Measurements from ENCODE around the gene ZNF366.
"Not testable (repeated sequence)": the region's sequence is repeated elsewhere in the genome, so short reads cannot be mapped to it uniquely, and the experiment has no call there.

ZNF366 gene

DNA sequence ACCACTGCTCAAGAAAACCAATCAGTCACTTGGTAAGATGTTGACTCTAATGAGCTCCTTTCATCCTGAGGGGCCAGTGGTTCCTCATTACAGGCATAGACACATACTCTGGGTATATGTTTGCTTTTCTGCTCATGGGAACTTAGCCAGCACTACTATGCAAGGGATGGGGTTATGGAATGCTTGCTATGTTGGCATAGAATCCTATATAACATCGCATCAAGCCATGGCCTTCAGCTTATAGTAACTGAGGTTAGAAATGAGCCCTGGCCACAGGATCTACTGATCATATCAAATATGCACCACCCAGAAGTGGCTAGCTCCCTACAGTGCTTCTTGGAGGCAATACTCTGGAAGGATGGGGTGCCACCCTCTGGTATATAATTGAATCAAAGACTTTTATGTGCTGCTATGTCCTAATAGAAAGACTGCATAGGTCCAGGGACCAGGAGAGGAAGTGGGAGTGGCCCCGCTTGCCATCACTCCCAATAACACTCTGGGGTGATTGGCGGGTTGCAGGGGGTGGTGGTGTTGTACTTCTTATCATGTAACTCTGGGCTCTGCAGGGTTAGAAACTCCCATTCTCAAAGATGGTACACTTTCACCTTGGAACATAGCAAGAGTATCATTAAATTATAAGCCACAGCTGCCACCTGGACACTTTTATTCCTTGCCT is 70.3 kb downstream of the ZNF366 start:
- no peak for DNase-seq

DNA sequence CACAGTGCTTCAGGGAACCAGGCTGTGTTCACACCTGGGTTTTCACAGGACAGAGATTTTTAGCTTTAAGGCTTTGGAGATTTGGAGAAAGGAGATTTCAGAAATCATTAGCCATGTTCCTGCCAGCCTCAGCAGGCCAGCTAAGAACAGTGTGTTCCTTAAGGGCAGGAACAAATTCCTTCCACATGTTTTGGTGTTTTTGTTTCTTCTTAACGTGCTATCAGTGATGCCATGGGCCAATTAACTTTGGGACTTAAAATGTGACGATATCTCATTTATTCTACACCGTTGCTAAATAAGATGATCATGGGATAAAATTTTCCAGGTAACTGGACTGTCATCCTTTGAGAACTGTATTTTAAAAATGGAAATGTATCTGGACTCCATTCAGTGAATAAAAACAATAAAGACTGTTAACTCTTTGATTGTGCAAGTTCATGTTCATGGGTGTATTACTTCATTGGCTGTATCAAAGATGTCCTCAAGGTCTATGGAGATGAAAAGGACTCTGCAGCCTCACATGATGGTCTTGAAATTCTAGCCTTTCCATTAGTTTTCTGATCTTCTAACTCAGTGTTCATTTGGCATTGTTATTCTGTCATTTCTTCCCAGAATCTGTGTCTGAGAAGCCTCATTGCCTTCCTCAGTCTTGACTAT is 72.3 kb downstream of the ZNF366 start:
- no peak for DNase-seq

DNA sequence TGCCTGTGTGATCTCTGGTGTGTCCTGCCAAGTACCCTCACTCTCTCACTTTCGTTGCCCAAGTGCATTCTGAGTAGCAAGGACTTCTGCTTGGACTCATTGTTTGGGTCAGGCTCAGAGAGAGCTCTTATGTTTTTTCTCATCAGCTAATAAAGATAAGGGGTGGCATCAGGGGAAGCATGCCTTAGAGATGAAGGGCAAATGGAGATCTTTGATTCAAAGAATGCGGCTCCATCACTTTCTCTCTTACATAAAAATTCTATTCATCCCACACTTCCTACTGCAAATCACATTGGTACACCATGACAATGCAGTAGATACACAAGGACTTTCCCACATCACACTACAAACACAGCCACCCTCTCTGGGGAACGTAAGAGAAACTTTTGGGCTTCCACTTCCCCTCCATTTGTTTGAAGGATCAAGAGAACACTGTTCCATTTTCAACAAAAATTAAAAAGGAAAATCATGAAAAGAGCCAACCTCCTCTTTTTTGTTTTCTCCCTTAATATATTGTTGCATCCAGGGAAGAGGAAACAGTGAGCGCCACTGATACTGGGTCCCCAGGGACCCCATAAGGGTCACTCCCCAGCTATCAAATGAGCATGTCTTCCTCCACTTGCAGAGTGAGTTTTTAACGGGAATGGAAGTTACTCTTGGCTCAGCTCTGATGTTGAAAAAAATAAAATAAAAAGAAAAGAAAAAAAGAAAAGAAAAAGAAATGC is 73.0 kb downstream of the ZNF366 start:
- DNase-seq = no peak

DNA sequence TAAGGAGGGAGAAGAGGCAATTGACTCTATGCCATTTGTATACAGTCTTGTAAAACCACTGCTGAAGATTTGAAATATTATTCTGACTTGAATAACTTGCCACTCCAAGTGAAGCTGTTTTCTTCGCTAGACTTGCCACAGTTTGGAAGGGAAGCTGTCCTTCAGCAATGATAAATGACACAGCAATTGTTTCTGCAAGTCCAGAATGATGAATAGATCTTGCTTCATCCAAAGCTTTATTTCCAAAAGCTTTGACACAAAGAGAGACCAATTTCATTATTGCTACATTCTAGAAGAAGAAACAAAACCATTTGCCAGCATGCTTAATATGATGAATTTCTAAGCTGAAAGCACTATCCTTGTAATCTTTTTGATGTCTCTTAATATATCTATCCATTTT is 73.7 kb downstream of the ZNF366 start:
- no peak for DNase-seq

DNA sequence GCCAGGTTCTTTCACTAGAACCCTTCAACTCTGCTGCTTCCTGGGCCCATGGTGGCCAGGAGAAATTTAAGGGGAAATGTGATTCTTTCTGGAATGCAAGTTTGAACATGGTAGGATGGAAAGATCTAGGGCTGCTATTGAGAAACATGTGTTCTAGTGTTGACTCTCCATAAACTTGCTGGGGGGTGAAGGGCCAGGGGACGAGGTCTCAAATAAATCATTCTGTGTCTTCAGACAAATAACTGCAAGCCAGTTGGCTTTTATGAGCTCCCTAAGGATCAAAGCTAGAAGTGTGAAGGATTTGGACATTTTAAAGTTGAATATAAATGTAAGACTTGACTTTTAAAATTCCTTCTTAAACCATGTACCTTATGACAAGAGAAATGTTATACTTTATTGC is 78.5 kb downstream of the ZNF366 start:
- DNase-seq = no peak

DNA sequence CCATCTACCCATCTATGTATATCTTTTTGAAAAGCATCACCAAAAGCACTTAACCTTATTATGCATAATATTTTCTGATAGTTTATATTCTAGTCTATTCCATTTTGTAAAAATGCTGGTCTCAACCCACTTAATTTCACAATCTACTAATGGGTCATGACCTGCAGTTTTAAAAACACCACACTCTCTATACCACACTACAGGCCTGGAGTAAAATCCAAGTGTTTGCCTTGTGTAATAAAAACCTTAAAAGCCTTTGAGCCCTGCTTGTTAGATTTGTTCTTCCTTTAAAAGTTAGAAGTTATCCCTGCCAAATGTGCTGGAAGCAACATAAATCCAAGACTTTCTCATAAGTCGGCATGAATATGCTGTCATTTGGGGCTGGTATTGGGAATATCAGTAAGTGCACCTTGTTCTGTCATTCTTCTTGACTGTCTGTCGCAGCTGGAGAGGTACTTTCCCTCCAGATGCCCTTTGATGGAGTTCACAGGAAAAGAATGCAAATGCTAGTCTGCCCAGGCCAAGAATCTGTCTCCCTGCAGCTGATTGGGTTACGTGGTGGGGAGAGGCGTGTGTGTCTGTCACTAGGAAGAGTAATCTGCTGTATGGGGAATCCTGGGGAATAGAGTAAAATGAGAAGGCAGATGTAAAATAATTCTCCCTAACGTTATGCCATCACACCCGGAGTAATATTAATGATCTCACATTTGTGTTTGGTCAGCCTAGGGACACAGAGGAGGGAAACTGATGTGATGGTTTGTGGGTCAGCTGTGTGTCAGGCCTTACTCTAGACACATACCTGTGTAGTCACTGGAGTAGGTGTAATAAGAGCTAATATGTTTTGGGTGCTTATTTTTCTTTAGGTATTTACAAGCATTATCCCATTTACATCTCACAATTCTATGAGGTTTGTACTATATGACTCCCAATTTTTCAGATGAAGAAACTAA is 79.4 kb downstream of the ZNF366 start:
- no peak for DNase-seq

DNA sequence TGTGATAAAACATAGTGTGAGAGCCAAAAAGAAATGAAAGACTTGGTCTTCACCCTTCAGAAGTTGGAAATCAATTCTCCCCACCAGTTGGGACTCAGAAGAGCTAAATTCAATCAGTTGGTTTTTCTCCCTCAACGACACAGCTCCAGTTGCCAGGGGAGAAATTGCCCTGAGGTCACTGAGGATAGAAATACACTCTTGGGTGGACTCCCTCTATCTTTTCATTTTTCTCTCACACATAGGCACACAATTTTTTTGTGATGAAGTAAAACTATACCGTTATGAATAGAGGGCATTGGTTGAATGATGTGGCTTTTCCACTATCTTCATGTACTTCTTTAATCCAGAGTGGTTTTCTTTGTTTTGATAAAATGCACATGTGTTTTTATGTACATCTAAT is 80.2 kb downstream of the ZNF366 start:
- no peak for DNase-seq

DNA sequence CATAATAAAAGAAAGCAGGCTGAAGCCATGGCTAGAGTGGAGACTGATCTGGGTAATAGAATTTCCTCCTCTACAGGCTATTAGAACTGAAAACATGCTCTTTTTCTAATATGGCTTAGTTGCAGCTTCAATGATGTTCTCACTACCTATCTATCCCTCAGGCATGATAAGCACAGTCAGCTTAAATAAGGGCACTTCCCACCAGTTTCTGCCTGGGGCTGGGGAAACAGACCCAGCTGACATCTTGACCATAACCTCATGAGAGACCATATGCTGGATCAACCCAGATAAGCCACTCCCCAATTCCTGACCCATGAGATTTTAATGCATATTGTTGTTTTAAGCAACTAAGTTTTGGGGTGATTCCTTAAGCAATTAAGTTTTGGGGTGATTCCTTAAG is 81.2 kb downstream of the ZNF366 start:
- DNase-seq = no peak

DNA sequence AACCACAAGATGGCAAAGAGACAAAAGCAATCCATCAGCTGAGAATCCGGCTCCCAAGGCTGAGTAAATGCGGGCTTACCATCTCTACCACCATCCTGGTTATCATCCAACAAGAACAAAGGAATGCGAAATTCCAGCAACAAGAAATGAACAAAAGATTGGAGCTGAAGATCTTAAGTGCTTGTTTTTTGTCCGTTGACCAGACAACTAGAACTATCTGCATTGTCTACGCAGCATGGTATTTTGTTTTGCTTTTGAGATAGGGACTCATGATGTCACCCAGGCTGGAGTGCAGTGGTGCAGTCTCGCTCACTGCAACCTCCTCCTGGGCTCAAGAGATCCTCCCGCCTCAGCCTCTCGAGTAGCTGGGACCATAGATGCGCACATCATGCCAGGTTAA is 88.9 kb downstream of the ZNF366 start:
- DNase-seq = no peak

DNA sequence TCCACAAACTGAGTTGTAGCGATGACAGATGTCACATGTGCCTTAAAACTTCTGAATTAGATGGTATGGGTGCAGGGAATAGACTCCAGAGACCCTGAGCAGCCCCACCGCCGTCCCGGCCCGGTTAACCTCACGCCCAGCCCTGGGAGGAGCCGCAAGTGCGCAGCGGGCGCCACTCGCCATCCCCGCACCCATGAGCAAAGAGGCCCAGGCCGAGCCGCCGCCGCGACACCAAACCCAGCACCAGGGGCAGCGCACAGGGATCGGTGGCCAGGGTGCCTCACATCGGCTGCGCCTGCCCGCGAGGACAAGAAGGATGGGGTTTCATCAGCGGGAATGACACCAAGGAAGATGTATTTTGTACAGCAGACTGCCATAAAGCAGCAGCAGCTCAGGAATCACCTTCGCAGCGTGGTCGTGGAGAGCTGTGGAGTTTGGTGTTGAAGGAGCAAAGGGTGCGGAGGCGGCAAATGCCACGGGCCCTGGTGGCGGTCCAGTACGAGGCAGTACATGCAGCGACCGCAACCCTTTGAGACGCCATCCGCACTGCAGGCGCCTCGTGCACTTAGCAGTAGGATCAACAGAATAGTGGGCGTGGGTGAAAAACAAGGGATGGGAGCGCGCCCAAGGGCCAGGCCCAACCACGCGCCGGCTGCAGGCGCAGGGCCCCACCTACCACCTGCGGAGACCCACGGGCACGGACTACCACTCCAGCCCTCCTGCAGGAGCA is 89.7 kb downstream of the ZNF366 start:
- DNase-seq = no peak

DNA sequence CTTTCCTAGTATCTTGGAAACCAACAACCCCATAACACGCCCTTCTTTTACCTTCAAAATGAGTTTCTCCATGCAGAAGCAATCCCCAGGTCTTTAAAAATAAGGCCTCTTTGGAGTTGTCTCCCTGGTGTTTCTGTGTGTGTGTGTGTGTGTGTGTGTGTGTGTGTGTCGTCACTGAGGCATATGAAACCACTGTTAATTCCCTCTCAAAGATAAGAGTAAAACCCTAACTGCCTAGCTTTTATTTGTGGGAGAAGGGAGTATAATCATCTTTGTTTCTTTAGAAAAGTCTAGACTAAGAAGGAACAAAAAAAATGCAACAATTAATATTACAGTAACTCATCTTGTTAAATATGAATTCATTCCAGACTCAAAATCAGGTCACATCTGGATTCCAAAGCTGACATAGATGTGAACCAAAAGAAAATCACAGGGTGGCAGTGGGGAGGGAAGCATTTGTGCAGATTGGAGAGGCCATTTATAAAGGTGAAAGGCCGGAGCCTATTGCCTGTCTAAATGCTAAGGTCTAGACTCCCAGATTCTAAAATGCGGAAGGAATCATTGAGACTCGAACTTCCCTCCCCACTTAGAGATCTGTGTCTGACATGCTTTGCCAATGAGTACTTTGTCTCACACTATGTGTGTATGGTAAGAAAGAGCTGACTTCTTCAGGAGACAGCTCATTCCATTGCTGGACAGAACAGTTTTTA is 91.4 kb downstream of the ZNF366 start:
- no peak for DNase-seq

DNA sequence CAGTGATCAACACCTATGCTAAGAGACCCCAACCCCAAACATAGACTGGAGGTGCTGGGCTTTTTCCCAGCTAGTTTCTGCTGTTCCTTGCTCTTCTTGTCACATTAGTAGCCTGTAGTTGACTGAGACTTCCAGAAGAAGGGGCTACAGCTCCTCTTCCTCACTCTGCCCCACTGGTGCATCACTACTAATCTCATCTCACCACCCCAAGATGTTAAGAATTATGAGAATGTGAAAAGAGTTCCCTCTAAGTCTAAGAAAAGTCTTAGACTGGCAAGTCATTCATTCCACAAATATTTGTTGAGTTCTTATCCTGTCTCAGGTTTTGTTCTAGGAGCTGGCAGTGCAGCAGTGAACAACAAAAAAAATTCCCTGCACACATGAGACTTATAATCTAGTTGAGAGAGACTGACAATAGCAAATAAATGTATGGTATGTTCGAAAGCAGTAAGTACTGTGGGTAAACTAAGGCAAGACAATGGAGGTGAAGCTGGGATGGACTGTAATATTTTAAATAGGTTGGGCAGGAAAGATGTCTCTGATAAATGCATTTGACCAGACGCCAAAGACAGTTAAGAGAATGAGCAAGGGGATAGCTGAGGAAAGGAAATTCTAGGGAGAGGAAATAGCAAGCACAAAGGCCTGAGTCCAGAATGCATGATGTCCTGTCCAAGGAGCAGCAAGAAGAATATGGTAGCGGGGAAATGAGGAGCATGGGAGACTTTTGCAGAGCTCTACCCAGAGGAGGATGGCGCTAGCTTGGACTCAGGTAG is 94.7 kb downstream of the ZNF366 start:
- no peak for DNase-seq

DNA sequence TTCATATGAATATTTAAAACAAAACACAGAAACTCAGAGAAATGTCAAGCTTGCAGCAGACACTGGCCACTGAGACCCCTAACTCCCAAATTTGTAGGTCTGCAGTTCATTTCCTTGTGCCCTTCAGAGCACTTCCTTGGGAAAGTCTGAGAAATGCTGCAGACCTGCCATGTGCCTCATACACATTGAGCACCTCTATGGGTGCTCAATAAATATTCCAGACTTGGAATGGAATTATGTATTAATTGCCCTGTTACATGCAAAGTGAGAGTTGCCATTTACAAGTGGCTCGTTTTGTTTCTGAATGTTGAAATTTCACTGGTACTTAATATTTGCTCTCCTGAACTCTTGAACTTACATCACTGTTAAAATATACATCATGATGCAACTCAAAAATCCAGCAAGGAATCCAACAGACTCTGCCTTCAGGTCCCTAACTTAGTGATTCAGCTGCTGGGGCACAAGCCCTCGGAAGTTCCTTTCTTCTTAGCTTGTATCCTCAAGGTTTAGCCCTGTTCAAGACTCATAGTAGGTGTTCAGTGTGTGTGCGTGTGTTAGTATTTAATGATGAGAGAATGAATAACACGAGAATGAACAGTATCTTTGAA is 96.4 kb downstream of the ZNF366 start:
- DNase-seq = no peak

DNA sequence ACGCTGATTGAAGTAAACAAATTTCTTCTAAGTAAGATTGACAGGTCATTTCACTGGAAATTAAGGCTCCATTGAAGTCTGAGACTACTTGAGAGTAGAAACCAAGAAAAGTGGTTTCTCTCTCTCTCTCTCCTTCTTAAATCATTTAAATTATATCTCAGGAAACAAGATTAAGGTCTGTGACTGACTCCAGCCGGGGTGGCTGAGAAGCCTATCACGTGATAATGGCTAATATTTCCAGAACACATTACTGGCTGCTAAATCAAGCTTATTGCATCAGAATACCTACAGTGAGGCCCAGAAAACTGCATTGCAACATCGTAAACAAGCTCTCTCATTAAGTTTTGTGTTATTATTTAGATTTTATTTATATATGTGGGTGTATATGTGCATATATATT is 98.6 kb downstream of the ZNF366 start:
- no peak for DNase-seq

DNA sequence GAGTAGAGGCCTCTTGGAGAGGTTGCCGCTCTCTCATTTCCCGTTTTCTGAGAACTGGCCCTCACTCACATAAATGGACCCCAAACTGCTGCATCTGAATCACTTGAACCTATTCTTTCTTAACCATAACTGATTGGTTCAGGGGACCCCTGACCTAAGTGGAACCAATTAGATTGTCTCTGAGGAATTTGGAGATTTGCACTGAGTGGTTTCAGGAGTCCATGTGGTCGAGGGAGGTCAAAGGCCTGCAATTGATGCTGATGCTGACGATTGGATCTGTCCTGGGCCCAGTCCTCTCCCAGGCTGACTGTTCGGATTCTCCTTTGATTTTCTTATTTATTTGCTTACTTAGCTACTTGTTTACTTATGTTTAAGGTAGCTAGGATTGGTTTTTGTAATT is 99.1 kb downstream of the ZNF366 start:
- DNase-seq = no peak

DNA sequence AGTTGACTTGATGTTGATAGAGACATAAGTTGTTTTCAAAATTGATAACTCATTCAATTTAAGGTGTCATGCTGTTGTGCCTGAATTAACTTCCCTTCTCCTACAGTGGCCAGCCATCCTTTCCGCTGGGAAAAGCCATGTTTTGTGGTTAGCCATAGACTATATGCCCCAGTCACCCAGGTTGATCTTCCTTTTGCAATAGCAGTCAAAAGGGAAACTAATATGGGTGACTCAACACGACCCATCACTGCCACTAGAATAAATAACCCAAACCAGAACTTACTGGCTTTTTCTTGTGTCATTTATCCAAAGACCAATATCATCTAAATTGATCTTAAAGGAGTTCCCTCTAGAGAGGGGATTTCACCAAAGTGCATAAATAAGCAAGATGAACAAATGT is 99.7 kb downstream of the ZNF366 start:
- DNase-seq = no peak

DNA sequence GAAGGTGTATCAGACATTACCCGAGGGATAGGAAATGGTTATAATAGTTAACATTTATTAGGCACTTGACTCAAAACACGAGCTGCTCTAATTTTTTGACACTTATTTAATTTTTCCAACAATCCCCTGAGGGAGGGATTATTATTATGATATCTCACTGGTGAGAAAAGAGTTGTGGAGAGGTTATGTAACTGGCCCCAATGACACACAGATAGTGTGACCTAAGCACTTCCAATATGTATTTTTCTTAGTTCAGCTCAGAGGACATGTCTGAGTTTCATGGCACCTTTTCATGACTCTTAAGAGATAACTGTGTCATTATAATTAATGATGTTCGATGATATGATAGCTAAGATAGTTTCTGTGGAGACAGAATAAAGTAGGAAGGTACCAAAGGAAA is 100.1 kb downstream of the ZNF366 start:
- no peak for DNase-seq

DNA sequence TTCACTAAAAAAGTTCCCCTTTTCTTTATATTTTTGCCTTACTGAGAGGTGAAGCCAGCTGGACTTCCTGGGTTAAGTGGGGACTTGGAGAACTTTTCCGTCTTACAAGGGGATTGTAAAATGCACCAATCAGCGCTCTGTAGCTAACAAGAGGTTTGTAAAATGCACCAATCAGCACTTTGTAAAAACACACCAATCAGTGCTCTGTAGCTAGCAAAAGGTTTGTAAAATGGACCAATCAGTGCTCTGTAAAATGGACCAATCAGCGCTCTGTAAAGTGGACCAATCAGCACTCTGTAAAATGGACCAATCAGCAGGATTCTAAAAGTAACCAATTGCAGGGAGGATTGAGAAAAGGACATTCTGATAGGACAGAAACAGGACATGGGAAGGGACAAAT is 102.4 kb downstream of the ZNF366 start:
- not testable (repeated sequence) for DNase-seq

DNA sequence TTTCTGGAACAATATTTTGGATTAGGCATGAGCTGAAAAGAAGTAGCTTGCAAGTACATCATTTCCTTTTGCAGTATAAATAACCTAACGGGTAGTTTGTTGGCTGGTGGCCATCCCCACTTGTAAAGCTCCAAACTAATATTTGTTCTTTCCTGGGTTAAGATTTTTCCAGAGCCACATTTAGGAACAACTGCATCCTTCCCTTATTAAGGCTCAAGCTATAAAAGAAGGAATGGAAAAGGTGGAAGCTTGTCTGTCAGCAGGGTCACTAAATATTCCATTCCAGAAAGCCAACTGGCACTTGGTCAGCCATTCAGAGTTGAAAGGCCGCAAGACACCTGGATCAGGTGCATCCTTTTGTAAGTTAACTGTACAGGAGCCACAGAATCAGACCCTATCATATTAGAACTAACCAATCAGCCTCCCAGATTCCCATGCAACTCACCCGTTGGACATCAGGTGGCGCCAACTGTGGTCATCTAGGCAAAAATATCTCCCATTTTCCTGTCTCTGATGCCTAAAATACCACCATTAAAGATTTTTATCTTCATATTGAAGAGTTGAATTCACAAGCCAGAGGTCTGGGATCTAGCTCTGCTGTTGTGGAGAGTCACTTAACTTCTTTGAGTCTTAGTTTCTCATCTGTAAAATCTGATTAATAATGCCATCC is 104.1 kb downstream of the ZNF366 start:
- no peak for DNase-seq

DNA sequence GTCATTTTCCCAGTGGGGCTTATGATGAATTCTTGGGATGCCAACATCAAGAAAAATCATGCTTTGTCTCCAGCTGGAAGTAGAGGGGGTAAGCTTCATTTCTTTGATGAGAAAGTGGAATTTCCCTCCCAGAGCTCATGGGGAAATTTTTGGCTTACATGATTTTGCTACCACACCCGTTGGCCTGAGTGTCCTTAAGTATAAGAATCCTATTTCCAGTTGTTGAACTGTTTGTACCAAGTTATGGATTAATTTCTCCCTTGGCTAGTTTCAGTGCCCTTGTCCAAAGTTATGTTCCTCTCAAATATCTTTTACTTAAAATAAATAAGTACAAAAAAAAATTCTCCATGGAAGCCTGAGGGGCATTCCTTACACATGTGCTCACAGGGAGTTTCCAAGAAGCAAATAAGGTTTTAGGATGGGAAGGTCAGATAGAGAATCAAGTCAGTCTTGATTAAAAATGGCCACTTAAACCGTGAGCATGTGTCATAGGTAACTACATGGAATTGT is 104.8 kb downstream of the ZNF366 start:
- no peak for DNase-seq
